K562 (cell line): Measurements from ENCODE around the gene H2BK1. TPM values are rescaled to one million over a fixed set of nuclear protein-coding genes. Genes with fewer than 3 reads are reported as not detected.

ENCODE experiments used
- ATAC-seq: fragments of 200-7000 bp; cut with Tn5 transposase; 3 replicates; pipeline ENCODE4 v1.9.1; 2020; ENCODE audit warnings: moderate library complexity
- BruUV-seq: library from RNA; stranded (reverse); fragments of 400-500 nt; replicated peaks from 2 replicates; lab custom pipeline; 2021; lab: Mats Ljungman, UMichigan
- CTCF ChIA-PET: fragments of 300-600 bp; formaldehyde crosslinking; extraction: SDS; loops from one replicate; lab custom pipeline; 2021; ENCODE audit warnings: low intra/inter-chr PET ratio; lab: Yijun Ruan, JAX
- POLR2A ChIA-PET: fragments of 300-600, 350-650 bp; sonication (Branson Sonifier 250); formaldehyde crosslinking; extraction: SDS; loops from one replicate; lab custom pipeline; 2021; ENCODE audit warnings: antibody characterized with exemption, inconsistent platforms; lab: Yijun Ruan, JAX
- DNase-seq, 4 experiments: peaks; one replicate each; pipeline versions ENCODE4 v3.0.0 to v3.0.0-alpha.2; 2011 to 2018; ENCODE audit warnings: low spot score in 3 of 4, mixed read lengths in 3 of 4; ENCODE audit errors: extremely low read depth in 1 of 4
- FAIRE-seq: peaks from 2 replicates; lab custom pipeline; 2011; peaks lifted over from hg19 to GRCh38; lab: Jason Lieb, UNC
- H2AFZ ChIP-seq: 2 replicates; pipeline ENCODE4 v1.6.0; 2011; ENCODE audit warnings: low read depth, low read length, control low read depth, inconsistent platforms
- H3K27ac ChIP-seq: fragments of 200-600 bp; 3 replicates; pipeline ENCODE4 v1.8.0; 2011; ENCODE audit warnings: low read depth, mild to moderate bottlenecking, control low read depth, inconsistent platforms, low read length, moderate library complexity, mixed read lengths; ENCODE audit errors: extremely low read depth
- H3K27me3 ChIP-seq, 2 experiments: fragments of 300-600 bp in 1 of 2; 2 replicates in 1 of 2; 3 replicates in 1 of 2; pipeline versions ENCODE4 v1.6.0 to v1.8.0; 2011; ENCODE audit warnings: inconsistent platforms in 2 of 2, low read length in 2 of 2, mild to moderate bottlenecking in 1 of 2, mixed read lengths in 1 of 2, moderate library complexity in 1 of 2; ENCODE audit not compliant: control insufficient read depth in 2 of 2, insufficient read depth in 2 of 2
- H3K36me3 ChIP-seq: fragments of 300-600 bp; 3 replicates; pipeline ENCODE4 v1.8.0; 2011; ENCODE audit warnings: mild to moderate bottlenecking, low read length, inconsistent platforms; ENCODE audit not compliant: control insufficient read depth, insufficient read depth
- H3K4me1 ChIP-seq, 2 experiments: fragments of 200-600 bp in 1 of 2; replicated peaks in 1 of 2; 2 replicates in 1 of 2; 3 replicates in 1 of 2; pipeline versions ENCODE4 v1.5.1 to v1.8.0; 2011; ENCODE audit warnings: inconsistent platforms in 2 of 2, low read length in 2 of 2, mild to moderate bottlenecking in 1 of 2, mixed read lengths in 1 of 2, moderate library complexity in 1 of 2; ENCODE audit not compliant: control insufficient read depth in 2 of 2, insufficient read depth in 2 of 2
- H3K4me2 ChIP-seq: 2 replicates; pipeline ENCODE4 v1.6.1; 2011; ENCODE audit warnings: low read length, control low read depth, inconsistent platforms, mixed read lengths; ENCODE audit not compliant: insufficient read depth
- H3K4me3 ChIP-seq: fragments of 200-600 bp; sonication (generic), shearing (Covaris generic); 2 replicates; pipeline ENCODE4 v1.5.1; 2016; ENCODE audit warnings: control low read depth, inconsistent platforms
- H3K79me2 ChIP-seq: fragments of 200-600 bp; 3 replicates; pipeline ENCODE4 v1.8.0; 2011; ENCODE audit warnings: low read length, inconsistent platforms; ENCODE audit not compliant: control insufficient read depth, insufficient read depth
- H3K9ac ChIP-seq, 2 experiments: 2 replicates each; pipeline versions ENCODE4 v1.6.0 to v1.6.1; 2011; ENCODE audit warnings: low read depth in 2 of 2, low read length in 2 of 2, control low read depth in 1 of 2, inconsistent platforms in 1 of 2, mild to moderate bottlenecking in 1 of 2, mixed read lengths in 1 of 2; ENCODE audit not compliant: insufficient read depth in 1 of 2
- H3K9me1 ChIP-seq: one replicate; pipeline ENCODE4 v1.6.0; 2011; ENCODE audit warnings: inconsistent platforms, mild to moderate bottlenecking, low read length, moderate library complexity; ENCODE audit not compliant: control insufficient read depth, insufficient read depth
- H3K9me3 ChIP-seq: replicated peaks from 2 replicates; pipeline ENCODE4 v1.5.1; 2011; ENCODE audit warnings: low read depth, low read length, inconsistent platforms; ENCODE audit not compliant: control insufficient read depth, insufficient read depth
- H4K20me1 ChIP-seq: replicated peaks from 2 replicates; pipeline ENCODE4 v1.6.1; 2011; ENCODE audit warnings: low read length, inconsistent platforms, mixed read lengths; ENCODE audit not compliant: control insufficient read depth, insufficient read depth
- IRF2 ChIP-seq: sonication (generic); formaldehyde crosslinking; IDR thresholded peaks from 2 replicates; pipeline ENCODE4 v1.8.1; 2022; ENCODE audit warnings: mild to moderate bottlenecking, missing genetic modification reagents
- KHSRP ChIP-seq: fragments of 450-650 bp; IDR thresholded peaks from 2 replicates; pipeline ENCODE4 v1.6.1; 2017
- MAX ChIP-seq: sonication (generic); formaldehyde crosslinking; IDR thresholded peaks from 2 replicates; pipeline ENCODE4 v1.9.0; 2022; ENCODE audit warnings: mild to moderate bottlenecking, missing genetic modification reagents
- MYNN ChIP-seq, 2 experiments: sonication (generic); formaldehyde crosslinking in 1 of 2; IDR thresholded peaks; 2 replicates each; pipeline versions ENCODE4 v1.5.0 to v1.6.1; 2016 to 2020; ENCODE audit warnings: antibody characterized with exemption in 1 of 2, missing genetic modification reagents in 1 of 2
- NFYB ChIP-seq: IDR thresholded peaks from 2 replicates; pipeline ENCODE4 v1.6.1; 2011; ENCODE audit warnings: mild to moderate bottlenecking, moderate library complexity; ENCODE audit not compliant: insufficient read length; ENCODE audit errors: extremely low read depth
- RBM39 ChIP-seq: fragments of 200-400 bp; formaldehyde crosslinking; optimal IDR thresholded peaks from 2 replicates; pipeline ENCODE3; 2018; ENCODE audit warnings: low read depth, low read length
- TFAP4 ChIP-seq: sonication (generic); formaldehyde crosslinking; IDR thresholded peaks from 2 replicates; pipeline ENCODE4 v1.8.0; 2022; ENCODE audit warnings: missing genetic modification reagents, mild to moderate bottlenecking, moderate library complexity, borderline replicate concordance
- ZBTB12 ChIP-seq: fragments of 250-450 bp; sonication (Bioruptor Pico); IDR thresholded peaks from 2 replicates; pipeline ENCODE4 v1.4.0; 2020
- ZNF24 ChIP-seq: fragments of 450-650 bp; IDR thresholded peaks from 2 replicates; pipeline ENCODE4 v1.6.1; 2016
- ZNF780A ChIP-seq: fragments of 250-450 bp; sonication (Bioruptor Pico); IDR thresholded peaks from 2 replicates; pipeline ENCODE4 v1.5.0; 2021; ENCODE audit warnings: mild to moderate bottlenecking
- WGBS: fragments of 100-300 bp; shearing (Covaris generic); methylation state at CpG from one replicate; pipeline ENCODE4 v1.1.6; 2016; ENCODE audit warnings: low coverage, mixed read lengths; ENCODE audit not compliant: insufficient coverage; ENCODE audit errors: missing lambda C conversion rate; 5-methylcytosine and 5-hydroxymethylcytosine counted together
- in situ Hi-C: fragments of 300-500 bp; cut with MboI; formaldehyde crosslinking; loops from 4 replicates; pipeline ENCODE4 v1.15.0; 2018; ENCODE audit warnings: inconsistent platforms, mixed read lengths
- intact Hi-C: fragments of 100-400 bp; cut with micrococcal nuclease; formaldehyde crosslinking; loops from 2 replicates; pipeline ENCODE4 v1.14.2; 2022
- polyA plus RNA-seq, 8 experiments: library from polyadenylated mRNA; depleted of rRNA in 4 of 8; stranded (reverse) in 5 of 8; unstranded in 3 of 8; fragments of >200 nt; fragmentation: Nextera tagmentation in 2 of 8; fragmentation: Illumina TruSeq in 1 of 8; extraction: Ambion mirVana in 2 of 8; extraction: Trizol in 1 of 8; gene quantifications; 2 replicates each; pipeline versions ENCODE4 v1.2.1 to v1.2.3, GENCODE V29; 2011 to 2014; ENCODE audit warnings: inconsistent platforms in 1 of 8, missing spikeins in 1 of 8
- total RNA-seq, 7 experiments: library from RNA; depleted of rRNA in 6 of 7; stranded (reverse); fragments of >200 nt in 6 of 7; fragmentation: Illumina TruSeq in 2 of 7; extraction: Trizol in 2 of 7; gene quantifications; 2 replicates each; pipeline versions ENCODE4 v1.2.1 to v1.2.3, GENCODE V29; 2011 to 2021; ENCODE audit warnings: low replicate concordance in 1 of 7

Gene H2BK1
- total and polyA plus RNA-seq, 9 of the 15 experiments (the other 6 are each of a cell fraction or from before 2014, with no cell fraction given): not detected

- TF ChIP-seq TFAP4 (CRISPR knock-in tag): 0 out of 2 replicates have a peak, but pooled peaks have one; percentile 20
These were observed 24.3 kb downstream of the H2BK1 start (continued) for GRCh38 chr7:151185762-151186639.

- no TSS peak for BruUV-seq
- H3K4me3 ChIP-seq: no peak overlapping the region
- H3K27me3 ChIP-seq: peaks cover 60 to 73% of the 10 kb centered on the region in 2 experiments
- ChIA-PET POLR2A (interaction anchor here (0.8 to 1.5 kb wide), 3 partner anchors 13 to 53 kb away, joined by 4 to 6 read pairs (median 5); partner anchors contain the start of genes CHPF2 and GBX1), CTCF (no interaction called here)
- 1% methylated on average over 22 of the region's 22 CpGs for WGBS
- ATAC-seq (peak; percentile 49), FAIRE-seq (no peak), DNase-seq (no peak)
- H3K9me1 ChIP-seq: peaks cover under 1% of the 10 kb centered on the region
- H3K4me2 ChIP-seq: no peak overlapping the region
- H3K9ac ChIP-seq: peak overlapping the region in 1 of 2 experiments; percentile 47; a peak in 1 of 4 replicates
- H3K9me3 ChIP-seq: no peaks in the 10 kb centered on the region; the same call in 1 of the 2 replicates
- no peak overlapping the region for H3K27ac ChIP-seq
- in situ Hi-C loops (no loop called here), intact Hi-C loops (no loop called here)
- H4K20me1 ChIP-seq: peaks cover 16% of the 10 kb centered on the region; the same call in 1 of the 2 replicates
- no peak overlapping the region for H2AFZ ChIP-seq
- H3K36me3 ChIP-seq: no peaks in the 10 kb centered on the region
- H3K79me2 ChIP-seq: no peaks in the 10 kb centered on the region
- H3K4me1 ChIP-seq: peaks cover 0 to 9% of the 10 kb centered on the region in 2 experiments; a peak in 2 of 5 replicates
- TF ChIP-seq NFYB (no peak), ZNF24 (no peak), MAX (CRISPR knock-in tag) (peak; percentile 47; the same call in 1 of the 2 replicates), MYNN (IDR thresholded peaks at IDR 0.05) (no peak), MYNN (CRISPR knock-in tag; IDR thresholded peaks at IDR 0.05) (no peak), ZBTB12 (CRISPR knock-in tag) (no peak), IRF2 (CRISPR knock-in tag) (0 out of 2 replicates have a peak, but pooled peaks have one; percentile 41), TFAP4 (CRISPR knock-in tag) (no peak), ZNF780A (CRISPR knock-in tag) (no peak), RBM39 (no peak), KHSRP (no peak)
These were observed 29.3 kb downstream of the H2BK1 start for GRCh38 chr7:151181011-151181431.
